Right atrium auricular region (tissue), 2 donors: ENCODE data around the gene SRPK2. TPM values are rescaled to one million over a fixed set of nuclear protein-coding genes. Genes with fewer than 3 reads are reported as not detected.

ENCODE experiments used
- DNase-seq: peaks from one replicate; pipeline ENCODE4 v3.0.0-alpha.2; 2019; ENCODE audit warnings: low spot score
- H3K27ac ChIP-seq, 2 donors: fragments of 200-600 bp; sonication (generic); 1 replicate in 1 of 2; 2 replicates in 1 of 2; pipeline ENCODE4 v1.5.1; 2016 to 2019
- H3K27me3 ChIP-seq, 2 donors: fragments of 200-600 bp; sonication (generic); one replicate each; pipeline versions ENCODE4 v1.5.1 to v1.6.0; 2017 to 2019
- H3K36me3 ChIP-seq: fragments of 200-600 bp; sonication (generic); one replicate; pipeline ENCODE4 v1.5.1; 2016
- H3K4me1 ChIP-seq, 2 donors: fragments of 200-600 bp; sonication (generic); one replicate each; pipeline versions ENCODE4 v1.5.1 to v1.6.0; 2017 to 2019
- H3K4me3 ChIP-seq, 2 donors: fragments of 200-600 bp; sonication (generic); 1 replicate in 1 of 2; 2 replicates in 1 of 2; pipeline ENCODE4 v1.5.1; 2017 to 2019; ENCODE audit warnings: mild to moderate bottlenecking in 1 of 2, moderate library complexity in 1 of 2
- H3K9me3 ChIP-seq, 2 donors: fragments of 200-600 bp; sonication (generic); one replicate each; pipeline ENCODE4 v1.5.1; 2019
- CTCF ChIP-seq, 2 donors: fragments of 200-600 bp; sonication (generic); IDR thresholded peaks; one replicate each; pipeline ENCODE4 v1.5.1; 2019; ENCODE audit warnings: antibody characterized with exemption in 2 of 2
- total RNA-seq, 2 donors: library from RNA; depleted of rRNA; stranded (reverse); fragments of >200 nt; gene quantifications; one replicate each; pipeline ENCODE4 v1.1.0, GENCODE V29; 2016

The SRPK2 gene
- total RNA-seq, 2 donors from 2014 or later, result 19.8 to 20.9 TPM

DNA sequence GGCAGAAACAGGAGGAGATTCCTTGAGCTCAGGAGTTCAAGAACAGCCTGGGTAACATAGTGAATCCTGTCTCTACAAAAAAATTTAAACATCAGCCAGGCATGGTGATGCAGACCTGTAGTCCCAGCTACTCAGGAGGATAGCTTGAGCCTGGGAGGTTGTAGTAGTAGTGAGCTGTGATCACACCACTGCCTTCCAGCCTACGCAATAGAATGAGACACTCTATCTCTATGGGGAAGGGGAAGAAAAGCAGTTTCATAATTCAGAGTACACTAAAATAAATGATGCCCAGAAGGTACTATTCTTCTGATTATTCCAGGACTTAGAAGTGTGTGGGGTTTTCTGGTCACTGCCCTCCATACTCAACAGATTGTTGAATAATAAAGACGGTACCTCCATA lies 197.4 kb downstream of the SRPK2 start:
- H3K27ac ChIP-seq, result no peak overlapping the region
- no peaks in the 10 kb centered on the region for H3K36me3 ChIP-seq
- no peaks in the 10 kb centered on the region for H3K4me1 ChIP-seq
- H3K27me3 ChIP-seq, result no peaks in the 10 kb centered on the region
- H3K9me3 ChIP-seq, result no peaks in the 10 kb centered on the region
- no peak overlapping the region for H3K4me3 ChIP-seq
- DNase-seq, result no peak
- no peak for TF ChIP-seq CTCF (IDR thresholded peaks at IDR 0.05)

GRCh38 chr7:105189859-105190492 lies 198.7 kb downstream of the SRPK2 start:
- no peak overlapping the region for H3K27ac ChIP-seq
- DNase-seq, result no peak
- no peaks in the 10 kb centered on the region for H3K4me1 ChIP-seq
- TF ChIP-seq CTCF (IDR thresholded peaks at IDR 0.05), result no peak
- no peaks in the 10 kb centered on the region for H3K9me3 ChIP-seq
- H3K27me3 ChIP-seq, result no peaks in the 10 kb centered on the region
- H3K36me3 ChIP-seq, result no peaks in the 10 kb centered on the region
- H3K4me3 ChIP-seq, result no peak overlapping the region

DNA sequence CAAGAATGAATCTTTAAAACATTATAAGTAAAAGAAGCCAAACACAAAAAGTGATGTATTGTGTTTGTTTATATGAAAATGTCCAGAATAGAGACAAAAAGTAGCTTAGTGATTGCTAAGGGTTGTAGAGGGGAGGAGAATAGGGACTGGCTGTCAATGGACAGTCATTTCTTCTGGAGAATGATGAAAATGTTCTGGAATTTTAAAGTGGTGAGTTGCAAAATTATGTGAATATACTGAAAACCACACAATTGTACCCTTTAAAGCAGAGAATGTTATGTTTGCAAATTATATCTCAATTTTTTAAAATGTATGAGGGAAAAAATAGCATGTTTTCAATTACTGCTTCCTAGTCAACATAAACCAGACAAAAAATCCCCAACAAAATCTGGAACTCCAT lies 200.5 kb downstream of the SRPK2 start:
- no peak for DNase-seq

DNA sequence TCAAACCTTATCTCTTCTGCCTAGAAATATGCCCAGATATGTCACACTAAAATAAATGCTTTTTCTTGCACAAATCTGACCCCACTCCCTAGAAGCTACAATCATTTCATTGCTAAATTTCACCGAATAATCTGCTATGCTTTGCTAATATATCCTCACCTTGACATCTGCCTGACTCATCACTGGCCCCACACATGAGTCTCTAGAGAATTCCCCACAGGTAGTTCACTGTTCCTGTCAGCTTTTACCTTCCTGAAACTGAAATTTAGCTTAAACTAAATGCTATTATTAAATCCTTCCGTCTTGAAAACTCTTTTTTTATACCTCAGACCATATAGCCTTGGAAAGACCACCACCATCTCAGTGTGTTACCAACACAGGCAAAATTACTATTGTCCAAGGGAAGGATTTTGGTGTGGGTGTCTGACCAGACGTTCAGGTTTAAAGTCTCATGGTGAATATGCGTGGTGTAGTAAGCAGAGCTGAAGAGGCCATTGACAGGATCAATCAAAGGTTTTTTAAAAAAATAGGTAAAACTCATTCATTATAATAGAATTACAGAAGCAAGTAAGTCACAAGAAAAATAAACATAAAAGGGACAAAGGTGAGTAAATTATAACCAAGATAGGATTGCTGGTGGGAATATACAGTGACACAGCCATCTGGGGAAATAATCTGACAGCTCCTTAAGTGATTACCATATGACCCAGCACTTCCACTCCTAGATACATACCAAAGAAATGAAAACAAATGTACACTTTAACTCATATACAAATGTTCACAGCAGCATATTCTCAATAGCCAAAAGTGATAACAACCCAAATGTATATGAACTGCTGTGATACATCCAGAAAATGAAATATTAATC lies 201.2 kb downstream of the SRPK2 start:
- no peak for TF ChIP-seq CTCF (IDR thresholded peaks at IDR 0.05)

More for the DNA sequence above, 200.5 kb downstream of the SRPK2 start:
- no peak overlapping the region for H3K27ac ChIP-seq
- no peak overlapping the region for H3K4me3 ChIP-seq
- H3K4me1 ChIP-seq, result no peaks in the 10 kb centered on the region
- no peak for TF ChIP-seq CTCF (IDR thresholded peaks at IDR 0.05)
- no peaks in the 10 kb centered on the region for H3K36me3 ChIP-seq
- no peaks in the 10 kb centered on the region for H3K27me3 ChIP-seq
- H3K9me3 ChIP-seq, result no peaks in the 10 kb centered on the region

GRCh38 chr7:105185290-105186010 lies 203.3 kb downstream of the SRPK2 start:
- H3K27ac ChIP-seq, result no peak overlapping the region
- no peaks in the 10 kb centered on the region for H3K9me3 ChIP-seq
- no peak for DNase-seq
- H3K36me3 ChIP-seq, result no peaks in the 10 kb centered on the region
- no peaks in the 10 kb centered on the region for H3K27me3 ChIP-seq
- H3K4me3 ChIP-seq, result no peak overlapping the region
- TF ChIP-seq CTCF (IDR thresholded peaks at IDR 0.05), result no peak
- H3K4me1 ChIP-seq, result no peaks in the 10 kb centered on the region

More for the DNA sequence above, 201.2 kb downstream of the SRPK2 start:
- no peak for DNase-seq
- Histone ChIP-seq H3K27me3 (no peaks in the 10 kb centered on the region), H3K9me3 (no peaks in the 10 kb centered on the region), H3K36me3 (no peaks in the 10 kb centered on the region), H3K27ac (no peak overlapping the region), H3K4me3 (no peak overlapping the region), H3K4me1 (no peaks in the 10 kb centered on the region)
